Peyer's patch (tissue), 4 donors: Measurements from ENCODE around the gene ZSCAN10.
"Not testable (repeated sequence)": the region's sequence is repeated elsewhere in the genome, so short reads cannot be mapped to it uniquely, and the experiment has no call there.

Source experiments
- POLR2A ChIP-seq, 2 donors: fragments of 450-650 bp; IDR thresholded peaks; one replicate each; pipeline ENCODE4 v1.5.1; 2017; ENCODE audit warnings: antibody characterized with exemption in 2 of 2, mild to moderate bottlenecking in 2 of 2, moderate library complexity in 2 of 2
- TF ChIP-seq, protein P1 (sequence below), 6 experiments: fragments of 450-650 bp in 4 of 6; fragments of 200-600 bp in 2 of 6; sonication (generic) in 1 of 6; IDR thresholded peaks; one replicate each; pipeline ENCODE4 v1.5.1; 2017 to 2019; ENCODE audit warnings: antibody characterized with exemption in 6 of 6, mild to moderate bottlenecking in 3 of 6, moderate library complexity in 1 of 6

GRCh38 chr16:3055734-3056115 lies 43.4 kb downstream of the ZSCAN10 start:
- TF ChIP-seq POLR2A (IDR thresholded peaks at IDR 0.05), result not testable (repeated sequence)
- TF ChIP-seq, protein P1, sequence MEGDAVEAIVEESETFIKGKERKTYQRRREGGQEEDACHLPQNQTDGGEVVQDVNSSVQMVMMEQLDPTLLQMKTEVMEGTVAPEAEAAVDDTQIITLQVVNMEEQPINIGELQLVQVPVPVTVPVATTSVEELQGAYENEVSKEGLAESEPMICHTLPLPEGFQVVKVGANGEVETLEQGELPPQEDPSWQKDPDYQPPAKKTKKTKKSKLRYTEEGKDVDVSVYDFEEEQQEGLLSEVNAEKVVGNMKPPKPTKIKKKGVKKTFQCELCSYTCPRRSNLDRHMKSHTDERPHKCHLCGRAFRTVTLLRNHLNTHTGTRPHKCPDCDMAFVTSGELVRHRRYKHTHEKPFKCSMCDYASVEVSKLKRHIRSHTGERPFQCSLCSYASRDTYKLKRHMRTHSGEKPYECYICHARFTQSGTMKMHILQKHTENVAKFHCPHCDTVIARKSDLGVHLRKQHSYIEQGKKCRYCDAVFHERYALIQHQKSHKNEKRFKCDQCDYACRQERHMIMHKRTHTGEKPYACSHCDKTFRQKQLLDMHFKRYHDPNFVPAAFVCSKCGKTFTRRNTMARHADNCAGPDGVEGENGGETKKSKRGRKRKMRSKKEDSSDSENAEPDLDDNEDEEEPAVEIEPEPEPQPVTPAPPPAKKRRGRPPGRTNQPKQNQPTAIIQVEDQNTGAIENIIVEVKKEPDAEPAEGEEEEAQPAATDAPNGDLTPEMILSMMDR (IDR thresholded peaks at IDR 0.05), result not testable (repeated sequence)
